SKM-1 (cell line): Measurements from ENCODE around the gene MAML3.

Experiments used
- DNase-seq: peaks from one replicate; lab custom pipeline; 2025; ENCODE audit not compliant: unreplicated experiment; lab: John Stamatoyannopoulos, UW

The MAML3 gene

DNA sequence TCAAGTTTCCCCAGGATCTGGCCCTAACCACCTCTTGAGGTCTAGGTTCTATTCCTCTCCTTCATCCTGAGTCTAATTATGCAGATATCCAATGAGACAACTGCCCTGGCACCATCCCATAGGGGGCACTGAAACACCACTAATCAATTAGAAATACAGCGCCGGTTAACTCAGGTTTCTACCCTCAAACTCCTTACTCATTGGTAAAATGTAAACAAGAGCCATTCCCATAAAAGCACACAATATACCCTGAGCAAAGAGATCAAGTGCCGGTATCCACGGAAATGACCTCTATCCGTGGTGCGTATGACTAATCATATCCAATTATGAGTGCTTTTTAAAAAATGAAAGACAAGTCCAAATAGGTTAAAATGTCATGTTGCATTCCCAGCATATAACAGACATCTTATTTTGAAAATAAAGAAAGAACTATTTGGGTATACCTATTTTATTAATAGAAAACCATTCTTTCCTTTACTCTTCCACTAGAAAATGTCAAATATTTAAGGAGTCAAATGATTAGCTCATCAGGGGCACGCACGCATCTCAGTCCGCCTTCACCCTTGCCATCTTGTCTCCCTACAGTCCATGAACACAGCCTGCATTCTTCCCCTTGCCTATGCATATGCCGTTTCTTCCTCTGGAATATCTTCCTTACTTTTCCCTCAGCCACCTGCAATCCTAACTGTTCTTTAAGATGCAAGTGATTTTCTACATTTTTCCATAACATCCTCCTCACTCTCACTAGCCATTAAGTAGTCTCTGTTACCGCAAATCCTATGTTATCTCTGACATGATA is 141.1 kb downstream of the MAML3 start:
- peak; percentile 10 for DNase-seq

DNA sequence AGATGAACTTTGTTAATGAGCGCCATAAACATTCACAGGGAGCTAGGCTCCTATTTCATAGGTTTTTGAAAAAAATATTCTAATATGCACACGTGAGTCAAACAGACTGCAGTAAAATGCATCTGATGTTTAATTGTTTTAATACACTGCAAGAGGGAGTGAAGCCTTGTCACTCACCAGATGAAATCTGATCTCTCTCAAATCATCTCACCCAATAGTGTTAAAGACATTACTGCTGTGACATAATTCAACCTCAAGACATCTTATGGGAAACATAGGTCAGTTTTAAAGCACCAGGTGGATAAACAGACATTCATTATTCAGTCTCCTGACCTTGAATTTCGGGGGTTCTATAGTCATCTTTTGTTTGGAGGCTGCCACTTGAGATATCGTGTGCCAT is 148.3 kb downstream of the MAML3 start:
- DNase-seq, result no peak

DNA sequence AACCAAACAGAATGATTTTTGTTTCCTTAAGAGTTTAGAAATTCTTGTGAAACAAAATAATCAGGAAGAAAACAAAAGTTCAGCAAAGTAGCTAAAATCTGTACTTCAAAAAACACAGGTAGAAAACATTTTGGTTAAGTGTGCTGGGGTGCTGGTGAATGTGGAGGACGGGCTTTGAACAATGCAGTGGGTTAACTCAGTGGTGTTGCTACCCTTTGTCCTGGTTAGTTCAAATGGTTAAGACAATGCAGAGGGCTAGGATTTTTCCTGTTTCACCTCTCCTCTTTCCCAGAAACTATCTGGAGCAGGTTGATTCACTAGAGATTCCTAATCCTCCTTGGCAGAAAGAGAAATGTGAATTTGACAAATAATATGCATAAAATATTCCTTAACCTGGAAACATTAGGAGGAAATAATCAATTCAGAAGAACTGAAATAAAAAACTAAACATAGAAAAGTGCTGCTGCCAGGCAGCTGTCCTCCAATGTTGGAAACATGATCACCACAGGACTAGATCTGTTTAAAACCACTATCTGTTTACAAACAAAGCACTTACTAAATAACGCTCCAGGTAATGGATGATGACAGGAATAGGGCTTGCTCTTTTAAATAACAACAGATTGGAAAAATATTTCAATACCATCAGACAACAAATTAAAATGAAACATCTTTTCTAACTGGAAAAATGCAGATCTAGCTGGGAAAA is 148.9 kb downstream of the MAML3 start:
- no peak for DNase-seq

DNA sequence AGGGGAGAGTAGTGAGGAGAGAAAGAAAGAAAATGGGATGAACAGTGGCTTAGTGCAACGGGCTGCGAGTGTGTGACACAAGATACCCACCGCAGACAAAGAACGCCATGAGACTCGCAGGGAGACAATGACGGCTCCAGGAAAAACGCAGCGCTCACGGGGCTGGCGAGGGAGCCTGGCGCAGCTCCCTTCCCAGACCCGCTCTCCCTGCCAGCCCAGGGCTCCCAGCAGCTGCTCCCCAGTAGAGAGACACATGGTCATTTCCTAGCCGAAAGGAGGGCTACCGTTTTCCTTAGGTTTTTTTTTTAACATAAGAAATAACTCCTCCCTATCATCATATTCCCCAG is 149.5 kb downstream of the MAML3 start:
- no peak for DNase-seq

DNA sequence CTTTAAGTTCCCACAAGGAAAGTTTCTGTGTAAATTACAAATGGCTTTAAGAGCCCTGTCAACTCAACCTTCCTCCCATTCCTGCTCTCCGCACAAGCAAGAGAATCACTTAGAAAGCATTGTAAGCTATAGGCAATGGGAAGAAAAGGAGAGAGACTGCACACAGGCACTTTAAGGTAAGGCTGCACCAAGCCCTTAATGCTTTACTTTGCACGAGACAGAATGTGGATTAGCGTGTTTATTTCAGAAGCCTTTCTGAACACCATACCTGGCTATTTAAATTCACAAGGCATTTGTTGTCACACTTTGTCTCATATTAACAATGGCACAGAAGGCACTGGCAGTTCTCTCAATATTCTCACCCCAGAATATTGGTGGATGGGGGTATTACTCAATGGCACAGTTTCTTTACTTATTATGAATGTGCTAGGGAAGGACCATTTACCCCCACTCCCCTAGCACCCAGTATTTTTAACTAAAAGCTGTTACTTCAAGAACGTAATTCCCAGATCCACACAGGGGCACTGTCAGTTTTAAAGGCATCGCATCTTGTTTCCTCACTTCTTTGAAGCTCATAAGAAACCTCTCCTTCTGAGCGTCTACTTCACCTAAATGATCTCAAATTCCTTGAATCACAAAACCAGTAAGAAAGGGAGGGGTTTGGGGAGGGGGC is 150.0 kb downstream of the MAML3 start:
- no peak for DNase-seq

DNA sequence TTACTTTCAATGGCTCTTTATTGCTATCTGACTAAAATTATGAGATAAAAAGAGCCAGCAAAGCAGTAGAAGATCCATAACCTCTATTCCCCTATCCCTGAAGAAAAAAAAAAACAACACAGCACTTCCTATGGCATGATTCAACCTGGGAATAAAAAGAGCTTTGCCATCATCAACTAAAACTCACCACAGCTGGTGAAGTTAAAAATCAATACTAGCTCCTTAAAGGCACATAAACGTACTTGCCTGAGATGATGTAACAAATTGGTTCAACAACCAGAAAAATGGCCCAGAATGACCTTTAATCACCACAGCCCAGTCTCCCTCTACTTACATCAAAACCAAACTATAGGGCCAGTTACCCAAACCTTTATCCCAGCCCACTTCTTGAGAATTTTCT is 153.8 kb downstream of the MAML3 start:
- no peak for DNase-seq

DNA sequence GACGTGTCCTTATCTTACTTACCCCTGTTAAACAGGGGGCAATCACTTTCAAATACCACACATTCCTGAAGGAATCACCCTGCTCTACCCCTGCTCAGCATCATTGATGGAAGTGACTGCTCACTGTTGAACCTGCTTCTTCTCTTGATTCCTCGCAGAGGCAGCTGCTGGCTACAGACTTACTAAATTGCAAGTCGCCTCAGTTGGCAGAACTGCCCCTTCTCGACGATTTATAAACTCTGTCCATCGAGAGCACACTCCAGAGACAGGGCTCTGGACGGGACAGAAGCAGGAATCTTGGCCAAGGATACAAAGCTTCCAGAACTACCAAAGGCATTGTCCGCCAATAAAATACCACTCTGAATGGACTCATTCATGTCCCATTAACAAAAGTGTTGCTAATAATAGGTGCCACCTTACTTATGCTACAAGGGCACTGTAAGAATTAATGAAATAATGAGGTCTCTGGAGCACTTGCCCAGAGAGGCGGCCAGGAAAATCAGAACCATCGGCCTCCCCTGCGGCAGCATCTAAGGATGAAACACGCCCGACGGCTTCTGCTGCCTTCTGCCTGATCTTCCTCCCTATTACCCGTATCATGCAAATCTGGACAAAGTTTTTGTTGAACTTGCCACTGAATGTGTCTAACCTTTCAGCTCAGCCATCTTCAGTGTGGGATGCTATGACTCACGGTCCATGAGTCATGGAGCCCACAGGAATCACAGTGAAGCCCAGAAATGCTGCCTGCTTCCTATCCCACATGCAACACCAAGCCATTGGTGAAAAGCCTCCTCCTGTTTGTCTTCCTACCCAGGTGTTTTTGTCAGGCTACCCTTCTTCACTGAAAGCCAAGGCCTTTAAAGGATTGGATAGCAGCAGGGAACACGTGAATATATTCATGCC is 164.9 kb downstream of the MAML3 start:
- DNase-seq, result no peak

DNA sequence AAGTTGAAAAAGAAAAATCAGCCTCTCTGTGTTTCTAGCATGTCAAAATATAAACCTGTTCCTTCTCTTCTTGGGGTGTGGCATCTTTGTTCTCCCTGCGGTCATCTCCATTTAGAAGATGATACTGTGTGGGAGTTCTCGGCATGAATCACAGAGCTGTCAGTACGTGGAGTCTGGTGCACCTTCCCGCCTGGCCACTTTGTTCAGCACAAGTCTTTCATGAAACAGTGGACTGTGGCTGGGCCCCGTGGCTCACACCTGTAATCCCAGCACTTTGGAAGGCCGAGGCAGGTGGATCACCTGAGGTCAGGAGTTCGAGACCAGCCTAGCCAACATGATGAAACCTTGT is 166.5 kb downstream of the MAML3 start:
- no peak for DNase-seq

DNA sequence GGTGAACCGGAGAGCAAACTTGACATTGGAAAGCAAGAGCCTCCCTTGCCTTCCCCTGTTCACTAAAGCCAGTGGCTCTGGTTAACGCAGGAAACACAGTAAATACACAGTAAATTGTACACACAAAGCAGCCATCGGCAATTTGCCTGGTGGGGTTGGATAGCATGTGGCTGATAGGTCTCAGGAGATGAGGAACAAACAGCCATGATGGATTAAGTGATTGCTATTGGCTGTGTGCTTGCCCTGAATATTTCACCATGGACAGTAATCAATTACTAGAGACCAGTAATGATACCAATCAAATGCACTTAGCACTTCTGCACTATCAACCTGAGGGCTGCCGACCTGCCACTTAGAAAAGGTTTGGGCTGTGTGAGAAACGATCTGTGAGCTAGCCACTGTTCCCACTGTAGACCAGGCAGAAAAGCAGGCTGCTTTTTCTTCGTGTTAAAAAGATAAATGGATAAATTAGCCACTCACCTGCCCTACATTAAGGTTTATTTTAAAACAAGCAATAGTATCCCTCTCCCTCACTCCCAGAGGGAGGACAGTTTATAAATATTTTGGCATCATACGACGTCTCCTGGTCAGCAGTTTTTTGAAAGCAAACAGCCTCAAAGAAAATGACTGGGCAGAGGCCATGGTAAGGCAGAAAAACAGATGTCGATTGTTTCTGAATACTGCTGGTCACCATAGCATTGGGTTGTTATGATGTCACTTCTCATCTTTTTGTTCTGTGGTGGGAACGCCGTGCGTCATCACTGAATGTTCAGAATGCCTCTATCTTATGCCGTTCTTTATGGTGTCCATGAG is 167.1 kb downstream of the MAML3 start:
- no peak for DNase-seq

DNA sequence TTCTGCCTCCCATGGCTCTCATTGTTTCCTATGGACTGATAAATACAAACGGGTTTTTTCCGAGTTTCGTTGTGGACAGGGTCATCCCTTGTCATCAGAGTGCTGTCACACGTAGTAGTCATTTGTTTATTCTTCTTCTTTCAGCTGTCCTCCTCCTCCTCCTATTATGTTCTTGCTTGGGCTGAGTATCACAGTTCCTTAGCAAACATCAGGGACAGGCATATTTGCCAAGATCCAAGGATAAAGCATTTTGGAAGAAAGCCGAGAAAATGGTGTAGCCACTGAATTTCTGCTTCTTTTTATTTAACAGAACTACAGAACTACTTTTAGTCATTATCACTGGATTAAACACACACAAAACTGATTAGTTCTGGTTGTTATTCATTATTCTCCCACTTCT is 167.9 kb downstream of the MAML3 start:
- no peak for DNase-seq

DNA sequence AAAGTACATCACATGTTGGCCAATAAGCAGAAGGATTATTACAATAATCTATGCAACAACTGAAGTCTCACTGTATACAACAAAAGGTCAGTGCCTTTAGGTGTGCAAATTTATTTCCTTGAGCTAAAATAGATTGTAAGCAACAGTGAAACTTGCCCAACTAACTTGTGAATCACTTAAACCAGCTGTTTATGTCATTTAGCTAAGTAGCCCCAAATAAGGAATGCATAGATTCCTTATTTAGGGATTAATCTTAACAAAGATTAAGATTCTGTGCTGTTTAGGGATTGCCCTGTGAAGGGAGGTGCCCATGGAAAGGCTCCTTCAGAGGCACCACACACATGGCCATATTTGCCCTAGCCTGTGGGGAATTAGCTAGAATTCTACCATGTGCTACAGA is 168.6 kb downstream of the MAML3 start:
- DNase-seq, result no peak

DNA sequence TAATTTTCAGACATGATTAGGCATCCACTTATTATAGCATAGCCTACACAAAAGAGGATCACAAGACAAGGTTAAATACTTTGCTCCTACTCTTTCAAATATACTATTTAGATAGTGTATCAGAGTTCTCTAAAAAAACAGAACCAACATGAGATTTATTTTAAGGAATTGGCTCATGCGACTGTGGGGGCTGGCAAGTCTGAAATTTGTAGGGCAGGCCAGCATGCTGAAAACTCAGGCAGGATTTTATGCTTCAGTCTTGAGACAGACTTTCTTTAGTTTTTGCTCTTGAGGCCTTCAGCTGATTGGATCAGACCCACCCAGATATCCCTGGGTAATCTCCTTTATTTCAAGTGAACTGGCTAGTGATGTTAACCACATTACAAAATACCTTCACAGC is 169.5 kb downstream of the MAML3 start:
- no peak for DNase-seq

DNA sequence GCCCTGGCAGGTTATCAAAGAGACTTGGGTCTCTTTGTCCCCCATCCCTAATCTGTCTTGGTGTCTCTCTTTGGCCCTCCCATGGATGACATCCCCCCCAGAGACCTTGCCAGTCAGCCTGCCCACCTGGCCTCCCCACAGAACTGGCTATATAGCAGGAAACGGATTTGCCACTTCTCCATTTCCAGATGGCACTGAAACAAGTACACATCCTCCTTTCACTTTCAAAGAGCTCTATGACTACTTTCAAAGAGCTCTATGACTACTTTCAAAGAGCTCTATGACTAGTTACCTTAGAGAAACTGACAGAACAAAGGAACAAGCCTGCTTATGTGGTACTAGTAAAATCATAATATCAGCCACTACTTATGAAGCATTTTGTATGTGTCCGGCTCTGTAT is 175.3 kb downstream of the MAML3 start:
- DNase-seq, result peak; percentile 12

DNA sequence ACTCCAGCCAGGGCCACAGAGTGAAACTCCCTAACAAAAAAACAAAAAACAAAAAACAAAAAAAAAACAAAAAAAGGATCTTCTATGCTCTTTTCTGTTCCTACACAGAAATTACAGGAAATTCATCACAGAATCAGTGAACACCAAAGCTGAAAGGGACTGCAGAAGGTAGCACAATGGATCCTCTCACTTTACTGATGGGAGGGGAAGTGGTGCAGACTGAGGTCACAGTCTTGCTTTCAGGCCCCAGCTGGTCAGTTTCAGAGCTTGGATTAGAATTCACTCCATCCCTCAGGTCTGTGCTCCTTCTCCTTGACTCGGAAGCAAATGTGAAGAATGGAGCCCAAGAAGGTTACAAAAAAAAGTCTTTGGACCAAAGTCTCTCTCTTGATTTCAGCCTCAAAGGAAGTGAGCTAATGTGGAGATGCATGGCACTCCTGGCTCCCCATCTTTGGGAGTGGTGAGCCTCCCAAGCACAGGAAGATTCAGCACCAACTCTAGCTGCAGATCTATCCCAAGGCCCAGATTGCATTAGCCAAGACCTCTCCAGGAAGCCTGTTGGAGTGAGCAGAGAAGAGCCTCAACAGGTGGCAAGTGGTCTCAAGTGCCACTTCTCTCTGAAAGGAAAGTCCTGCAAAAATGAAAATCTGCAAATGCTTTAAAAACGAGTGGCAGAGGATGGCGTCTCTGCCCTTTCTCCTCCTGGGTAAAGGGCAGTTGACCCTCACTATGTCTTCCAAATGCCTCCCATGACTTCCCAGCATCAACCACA is 176.0 kb downstream of the MAML3 start:
- DNase-seq, result peak; percentile 13

DNA sequence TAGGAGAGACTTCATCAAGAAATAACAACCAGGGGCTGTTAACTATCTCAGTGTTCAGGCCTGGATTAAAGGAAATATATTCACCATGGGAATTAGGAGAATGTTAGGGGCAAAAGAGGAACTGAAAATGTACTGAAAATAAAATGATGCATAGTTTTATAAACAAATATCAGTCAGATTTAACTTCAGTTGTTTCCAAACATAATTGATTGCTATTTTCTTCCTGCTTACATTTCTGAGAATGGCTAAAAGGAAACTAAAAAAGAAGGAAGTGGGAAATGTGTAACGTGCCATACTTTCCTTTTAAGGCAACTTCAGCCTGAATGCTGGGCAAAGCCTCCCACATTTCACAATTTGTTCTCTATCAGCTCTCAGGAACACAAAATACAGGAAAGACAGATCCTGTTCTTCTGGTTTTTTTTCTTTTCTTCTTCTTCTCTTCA is 178.1 kb downstream of the MAML3 start:
- DNase-seq, result peak; percentile 47

DNA sequence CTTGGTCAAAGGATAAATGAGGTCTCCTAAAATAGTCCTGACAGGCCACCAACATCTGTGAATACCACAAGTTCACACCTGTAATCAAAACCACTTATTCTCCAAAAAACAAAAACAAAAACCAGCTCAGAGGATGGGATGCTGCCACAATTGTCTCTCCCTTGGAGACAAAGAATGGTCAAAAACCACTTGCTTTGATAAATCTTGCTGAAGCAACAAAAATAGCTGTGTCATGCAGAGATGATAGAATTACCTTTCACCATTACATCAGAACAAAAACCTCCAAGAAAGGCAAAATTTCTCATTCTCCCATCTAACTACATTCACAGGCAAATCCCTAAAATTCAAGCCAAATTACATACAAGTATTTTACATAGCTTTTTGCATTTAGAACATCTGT is 180.4 kb downstream of the MAML3 start:
- DNase-seq, result no peak

DNA sequence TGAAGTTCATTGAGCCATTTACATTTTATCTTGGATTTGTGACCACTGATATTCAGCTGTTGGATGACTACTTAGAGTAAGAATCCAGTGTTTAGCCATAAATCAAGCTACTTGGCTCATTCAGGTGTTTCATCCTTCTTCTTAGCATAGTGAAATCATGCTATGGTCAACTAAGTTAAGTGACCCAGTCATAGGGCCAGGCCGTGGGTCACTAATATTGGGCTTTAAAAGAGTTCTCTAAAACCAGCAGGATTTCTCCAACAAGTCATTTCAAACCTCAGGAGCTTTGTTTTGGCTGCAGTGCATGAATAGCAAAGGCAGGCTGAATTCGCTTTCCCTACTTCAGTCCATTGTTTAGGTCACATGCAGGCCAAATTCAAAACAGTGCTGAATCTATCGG is 181.0 kb downstream of the MAML3 start:
- no peak for DNase-seq

DNA sequence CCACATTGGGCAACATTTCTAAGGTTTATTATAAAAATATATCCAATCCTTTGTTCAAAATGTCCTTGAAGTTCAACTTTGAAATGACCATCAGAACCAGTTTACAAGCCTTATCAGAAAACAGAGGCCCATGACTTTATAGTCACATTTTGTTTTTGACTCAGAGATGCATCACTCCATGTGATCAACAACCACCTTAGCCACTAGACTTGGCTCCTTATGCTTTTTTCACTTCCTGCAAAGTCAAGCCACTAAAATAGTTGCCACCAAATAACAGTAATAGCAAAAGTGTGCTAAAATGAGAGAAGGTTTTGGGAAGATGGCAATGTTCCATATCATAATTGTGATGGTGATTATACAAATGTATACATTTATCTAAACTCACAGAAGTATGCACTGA is 181.7 kb downstream of the MAML3 start:
- DNase-seq, result no peak

DNA sequence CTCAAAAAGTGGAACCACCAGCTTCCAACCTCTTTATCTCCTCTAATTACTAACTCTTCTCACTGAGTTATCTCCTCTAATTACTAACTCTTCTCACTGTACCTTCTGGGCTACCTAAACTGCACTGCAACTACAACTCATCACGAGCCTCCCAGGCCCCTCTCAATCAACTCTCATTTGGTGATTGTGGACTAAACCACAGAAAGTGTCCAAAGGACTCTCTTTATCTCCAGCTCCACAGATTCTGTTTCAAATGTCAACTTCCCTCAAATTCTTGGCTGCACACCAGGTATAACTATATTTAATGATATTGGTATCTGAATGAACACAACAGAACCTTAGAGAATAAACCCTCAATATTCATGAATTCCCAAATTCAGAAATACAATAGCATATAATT is 182.9 kb downstream of the MAML3 start:
- DNase-seq, result no peak
